ENCODE data around the gene HAVCR1.
A peak's percentile ranks its signal among the peaks of the same experiment; 100 is the strongest.
"Not testable (repeated sequence)": the region's sequence is repeated elsewhere in the genome, so short reads cannot be mapped to it uniquely, and the experiment has no call there.

HAVCR1 gene

GRCh38 chr5:157063776-157064430, 5.0 kb upstream of the HAVCR1 start:
- Mint-ChIP-seq H3K4me3 (no peak overlapping the region), H3K27me3 (no peaks in the 10 kb centered on the region), H3K27ac (peak overlapping the region in 1 of 2 donors; percentile 21), H3K9me3 (no peaks in the 10 kb centered on the region), H3K4me1 (no peaks in the 10 kb centered on the region)
- ATAC-seq: no peak
- DNase-seq: no peak

GRCh38 chr5:157059891-157060290, 975 bp upstream of the HAVCR1 start:
- Mint-ChIP-seq H3K27ac (peak overlapping the region in 1 of 2 donors; percentile 36), H3K27me3 (no peaks in the 10 kb centered on the region), H3K4me3 (no peak overlapping the region), H3K4me1 (no peaks in the 10 kb centered on the region), H3K9me3 (no peaks in the 10 kb centered on the region)
- ATAC-seq (no peak), DNase-seq (no peak)

- no peak overlapping the region for H3K27ac Mint-ChIP-seq
- no peaks in the 10 kb centered on the region for H3K4me1 Mint-ChIP-seq
- no peak for DNase-seq
- no peak overlapping the region for H3K4me3 Mint-ChIP-seq
- no peaks in the 10 kb centered on the region for H3K9me3 Mint-ChIP-seq
- no peaks in the 10 kb centered on the region for H3K27me3 Mint-ChIP-seq
- no peak for ATAC-seq
These were observed 1.2 kb downstream of the HAVCR1 start for GRCh38 chr5:157057459-157058370.

- not testable (repeated sequence) for H3K27ac Mint-ChIP-seq, H3K9me3 Mint-ChIP-seq, H3K4me1 Mint-ChIP-seq, DNase-seq, H3K27me3 Mint-ChIP-seq, ATAC-seq, H3K4me3 Mint-ChIP-seq
These were observed 2.1 kb downstream of the HAVCR1 start for GRCh38 chr5:157056848-157057247.

- peak overlapping the region in 1 of 2 donors; percentile 28 for H3K27ac Mint-ChIP-seq
- DNase-seq (no peak), ATAC-seq (no peak)
- H3K27me3 Mint-ChIP-seq: no peaks in the 10 kb centered on the region
- H3K4me1 Mint-ChIP-seq: peaks cover 38% of the 10 kb centered on the region
- H3K9me3 Mint-ChIP-seq: no peaks in the 10 kb centered on the region
- no peak overlapping the region for H3K4me3 Mint-ChIP-seq
These were observed 7.2 kb downstream of the HAVCR1 start for GRCh38 chr5:157051604-157052245.

- ATAC-seq: peak; percentile 58
- no peak for DNase-seq
- Mint-ChIP-seq H3K4me1 (peaks cover 49% of the 10 kb centered on the region), H3K27me3 (no peaks in the 10 kb centered on the region), H3K9me3 (no peaks in the 10 kb centered on the region), H3K4me3 (peak overlapping the region; percentile 63 to 82), H3K27ac (peak overlapping the region; percentile 39 to 89)
These were observed 8.9 kb downstream of the HAVCR1 start for GRCh38 chr5:157050050-157050449.

- H3K4me3 Mint-ChIP-seq: peak overlapping the region; percentile 63 to 82
- H3K27me3 Mint-ChIP-seq: no peaks in the 10 kb centered on the region
- H3K4me1 Mint-ChIP-seq: peaks cover 53% of the 10 kb centered on the region
- DNase-seq: no peak
- ATAC-seq: no peak
- no peaks in the 10 kb centered on the region for H3K9me3 Mint-ChIP-seq
- peak overlapping the region in 1 of 2 donors; percentile 89 for H3K27ac Mint-ChIP-seq
These were observed 9.3 kb downstream of the HAVCR1 start for GRCh38 chr5:157049605-157050004.

- ATAC-seq: peak; percentile 43
These were observed 11.0 kb downstream of the HAVCR1 start for GRCh38 chr5:157047898-157048297.

GRCh38 chr5:157047016-157047415, 11.9 kb downstream of the HAVCR1 start:
- not testable (repeated sequence) for H3K4me3 Mint-ChIP-seq, H3K9me3 Mint-ChIP-seq, ATAC-seq, H3K27me3 Mint-ChIP-seq, H3K27ac Mint-ChIP-seq, DNase-seq
- H3K4me1 Mint-ChIP-seq: peaks cover 63% of the 10 kb centered on the region

More at GRCh38 chr5:157047898-157048297, 11.0 kb downstream of the HAVCR1 start:
- Mint-ChIP-seq H3K4me3 (no peak overlapping the region), H3K9me3 (no peaks in the 10 kb centered on the region), H3K27me3 (no peaks in the 10 kb centered on the region), H3K4me1 (peaks cover 63% of the 10 kb centered on the region), H3K27ac (peak overlapping the region in 1 of 2 donors; percentile 37)
- no peak for DNase-seq

GRCh38 chr5:157046041-157046440, 12.9 kb downstream of the HAVCR1 start:
- peak; percentile 84 for ATAC-seq
- H3K4me3 Mint-ChIP-seq: no peak overlapping the region
- H3K4me1 Mint-ChIP-seq: peaks cover 63% of the 10 kb centered on the region
- DNase-seq: peak in 1 of 2 donors; percentile 18
- H3K9me3 Mint-ChIP-seq: no peaks in the 10 kb centered on the region
- H3K27ac Mint-ChIP-seq: no peak overlapping the region
- no peaks in the 10 kb centered on the region for H3K27me3 Mint-ChIP-seq

- Mint-ChIP-seq H3K27ac (no peak overlapping the region), H3K9me3 (no peaks in the 10 kb centered on the region), H3K4me3 (no peak overlapping the region), H3K4me1 (peaks cover 58% of the 10 kb centered on the region), H3K27me3 (no peaks in the 10 kb centered on the region)
- ATAC-seq: no peak
- no peak for DNase-seq
These were observed 13.3 kb downstream of the HAVCR1 start for GRCh38 chr5:157045601-157046000.

- H3K27me3 Mint-ChIP-seq: no peaks in the 10 kb centered on the region
- peak overlapping the region; percentile 11 to 13 for H3K4me3 Mint-ChIP-seq
- H3K27ac Mint-ChIP-seq: no peak overlapping the region
- H3K9me3 Mint-ChIP-seq: no peaks in the 10 kb centered on the region
- DNase-seq (no peak), ATAC-seq (no peak)
- H3K4me1 Mint-ChIP-seq: peaks cover 10% of the 10 kb centered on the region
These were observed 20.2 kb downstream of the HAVCR1 start for GRCh38 chr5:157038568-157039187.

- not testable (repeated sequence) for H3K4me3 Mint-ChIP-seq, ATAC-seq, DNase-seq, H3K9me3 Mint-ChIP-seq, H3K27ac Mint-ChIP-seq, H3K27me3 Mint-ChIP-seq
- H3K4me1 Mint-ChIP-seq: peaks cover 28% of the 10 kb centered on the region
These were observed 24.5 kb downstream of the HAVCR1 start for GRCh38 chr5:157034106-157035072.

GRCh38 chr5:157033071-157033583, 25.8 kb downstream of the HAVCR1 start:
- Mint-ChIP-seq H3K27ac (peak overlapping the region in 1 of 2 donors; percentile 64), H3K9me3 (no peaks in the 10 kb centered on the region), H3K4me1 (peaks cover 32% of the 10 kb centered on the region), H3K27me3 (no peaks in the 10 kb centered on the region), H3K4me3 (no peak overlapping the region)
- no peak for ATAC-seq
- no peak for DNase-seq

Measured in stimulated activated naive CD8-positive, alpha-beta T cell treated with anti-CD3 and anti-CD28 coated beads, Interleukin-15, amount 100 ng/mL, for 72 hours (primary cell).